Ectodermal cell (in vitro differentiated cells): ENCODE measurements around the gene PIAS4.

Experiments
- H3K27ac ChIP-seq: 2 replicates; pipeline ENCODE4 v1.7.0; 2013; ENCODE audit warnings: mild to moderate bottlenecking, low read depth, low read length; ENCODE audit not compliant: insufficient read depth, poor library complexity, severe bottlenecking
- H3K27me3 ChIP-seq: 2 replicates; pipeline ENCODE4 v1.7.0; 2013; ENCODE audit warnings: mild to moderate bottlenecking, low read length; ENCODE audit not compliant: insufficient read depth, control insufficient read depth, poor library complexity, severe bottlenecking
- H3K36me3 ChIP-seq: one replicate; pipeline ENCODE4 v1.7.0; 2013; ENCODE audit warnings: low read length; ENCODE audit not compliant: control insufficient read depth, insufficient read depth
- H3K4me1 ChIP-seq: one replicate; pipeline ENCODE4 v1.7.0; 2013; ENCODE audit warnings: low read length; ENCODE audit not compliant: control insufficient read depth, insufficient read depth
- H3K4me3 ChIP-seq: 2 replicates; pipeline ENCODE4 v1.7.0; 2013; ENCODE audit warnings: low read depth, low read length, control low read depth; ENCODE audit not compliant: insufficient read depth
- H3K9me3 ChIP-seq: 2 replicates; pipeline ENCODE4 v1.7.0; 2013; ENCODE audit warnings: mild to moderate bottlenecking, low read length, moderate library complexity; ENCODE audit not compliant: control insufficient read depth
- WGBS, 2 experiments: methylation state at CpG; one replicate each; pipeline ENCODE4 v1.1.7; 2013; ENCODE audit warnings: missing lambda C conversion rate in 2 of 2; 5-methylcytosine and 5-hydroxymethylcytosine counted together

The PIAS4 gene

DNA sequence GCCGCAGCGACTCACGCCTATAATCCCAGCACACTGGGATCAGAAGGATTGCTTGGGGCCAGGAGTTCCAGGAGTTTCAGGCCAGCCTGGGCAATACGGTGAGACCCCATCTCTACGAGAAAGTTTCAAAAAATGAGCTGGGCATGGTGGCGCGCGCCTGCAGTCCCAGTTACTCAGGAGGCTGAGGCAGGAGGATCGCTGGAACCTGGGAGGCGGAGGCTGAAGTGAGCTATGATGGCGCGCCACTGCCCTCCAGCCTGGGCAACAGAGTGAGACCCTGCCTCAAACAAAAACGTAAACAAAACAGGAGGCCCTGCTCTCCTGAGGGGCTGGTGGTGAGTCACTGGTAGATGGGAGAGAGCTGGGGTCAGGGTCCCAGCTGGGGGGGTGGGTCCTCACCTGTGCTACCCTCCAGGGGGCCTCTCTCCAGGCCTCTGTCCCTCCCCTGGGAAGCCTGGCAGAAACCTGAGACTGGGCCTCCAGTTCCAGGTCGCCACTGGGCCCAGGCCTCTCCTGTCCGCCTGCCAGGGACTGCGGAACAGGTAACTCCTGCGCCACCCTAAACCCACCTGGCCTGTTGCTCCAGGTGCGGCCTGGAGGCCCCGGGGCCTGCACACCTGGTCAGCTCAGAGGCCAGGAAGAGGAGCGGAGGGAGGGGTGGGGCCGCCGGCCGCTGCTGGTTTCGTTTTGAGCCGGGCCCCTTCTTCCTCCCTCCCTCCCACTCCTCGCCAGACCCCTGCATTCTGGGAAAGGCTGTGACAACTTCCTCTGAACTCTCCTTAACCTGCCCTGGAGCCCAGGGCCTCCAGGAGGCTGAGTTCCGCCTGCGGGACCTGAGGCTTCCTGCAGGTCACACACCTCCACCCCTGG is 76.4 kb downstream of the PIAS4 start:
- H3K27me3 ChIP-seq, result no peaks in the 10 kb centered on the region
- WGBS, 2 experiments, result 85 to 86% methylated on average over 28 of the region's 28 CpGs
- H3K4me3 ChIP-seq, result no peak overlapping the region
- H3K27ac ChIP-seq, result no peak overlapping the region
- no peaks in the 10 kb centered on the region for H3K36me3 ChIP-seq
- no peaks in the 10 kb centered on the region for H3K4me1 ChIP-seq
- no peaks in the 10 kb centered on the region for H3K9me3 ChIP-seq

DNA sequence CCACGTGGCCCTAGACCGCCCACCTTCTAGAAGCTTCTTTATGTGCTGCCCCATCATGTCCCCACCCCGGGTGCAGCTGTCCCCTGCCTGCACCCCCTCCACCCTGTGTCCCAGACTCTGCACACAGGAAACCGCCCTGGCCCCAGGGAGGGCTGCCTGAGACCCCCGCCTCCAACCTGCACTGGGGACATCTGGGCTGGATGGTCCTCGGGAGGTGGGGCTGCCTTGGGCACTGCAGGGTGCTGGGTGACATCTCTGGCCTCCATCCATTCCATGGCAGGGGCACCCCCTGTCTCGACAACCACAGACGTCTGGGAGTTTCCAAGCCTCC is 77.0 kb downstream of the PIAS4 start:
- H3K4me1 ChIP-seq, result no peaks in the 10 kb centered on the region
- no peak overlapping the region for H3K27ac ChIP-seq
- no peak overlapping the region for H3K4me3 ChIP-seq
- H3K36me3 ChIP-seq, result no peaks in the 10 kb centered on the region
- H3K27me3 ChIP-seq, result no peaks in the 10 kb centered on the region
- no peaks in the 10 kb centered on the region for H3K9me3 ChIP-seq
- WGBS, 2 experiments, result 89 to 91% methylated on average over 8 of the region's 8 CpGs

DNA sequence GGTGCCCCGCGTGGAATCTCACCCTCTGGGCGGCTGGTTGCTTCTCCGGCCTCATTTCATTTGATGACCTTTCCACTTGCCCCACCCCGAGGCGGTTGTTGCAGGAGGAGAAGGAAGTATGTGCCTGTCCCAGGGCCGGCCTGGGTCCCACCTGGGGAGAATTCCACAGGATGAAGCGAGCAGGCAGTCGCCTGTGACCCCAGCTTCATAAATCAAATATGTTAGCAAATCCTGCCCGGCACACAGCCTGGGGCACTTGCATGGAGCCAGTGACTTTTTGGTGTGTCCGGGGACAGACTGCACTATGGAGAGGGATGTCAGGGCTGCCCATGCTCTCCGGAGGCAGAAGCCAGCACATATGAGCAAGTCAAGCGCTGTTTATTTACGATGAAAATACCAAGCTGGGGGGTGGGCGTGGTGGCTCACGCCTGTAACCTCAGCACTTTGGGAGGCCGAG is 78.9 kb downstream of the PIAS4 start:
- no peaks in the 10 kb centered on the region for H3K9me3 ChIP-seq
- H3K4me3 ChIP-seq, result no peak overlapping the region
- H3K36me3 ChIP-seq, result no peaks in the 10 kb centered on the region
- no peak overlapping the region for H3K27ac ChIP-seq
- 86% methylated on average over 17 of the region's 17 CpGs for WGBS, 2 experiments
- no peaks in the 10 kb centered on the region for H3K27me3 ChIP-seq
- H3K4me1 ChIP-seq, result no peaks in the 10 kb centered on the region

DNA sequence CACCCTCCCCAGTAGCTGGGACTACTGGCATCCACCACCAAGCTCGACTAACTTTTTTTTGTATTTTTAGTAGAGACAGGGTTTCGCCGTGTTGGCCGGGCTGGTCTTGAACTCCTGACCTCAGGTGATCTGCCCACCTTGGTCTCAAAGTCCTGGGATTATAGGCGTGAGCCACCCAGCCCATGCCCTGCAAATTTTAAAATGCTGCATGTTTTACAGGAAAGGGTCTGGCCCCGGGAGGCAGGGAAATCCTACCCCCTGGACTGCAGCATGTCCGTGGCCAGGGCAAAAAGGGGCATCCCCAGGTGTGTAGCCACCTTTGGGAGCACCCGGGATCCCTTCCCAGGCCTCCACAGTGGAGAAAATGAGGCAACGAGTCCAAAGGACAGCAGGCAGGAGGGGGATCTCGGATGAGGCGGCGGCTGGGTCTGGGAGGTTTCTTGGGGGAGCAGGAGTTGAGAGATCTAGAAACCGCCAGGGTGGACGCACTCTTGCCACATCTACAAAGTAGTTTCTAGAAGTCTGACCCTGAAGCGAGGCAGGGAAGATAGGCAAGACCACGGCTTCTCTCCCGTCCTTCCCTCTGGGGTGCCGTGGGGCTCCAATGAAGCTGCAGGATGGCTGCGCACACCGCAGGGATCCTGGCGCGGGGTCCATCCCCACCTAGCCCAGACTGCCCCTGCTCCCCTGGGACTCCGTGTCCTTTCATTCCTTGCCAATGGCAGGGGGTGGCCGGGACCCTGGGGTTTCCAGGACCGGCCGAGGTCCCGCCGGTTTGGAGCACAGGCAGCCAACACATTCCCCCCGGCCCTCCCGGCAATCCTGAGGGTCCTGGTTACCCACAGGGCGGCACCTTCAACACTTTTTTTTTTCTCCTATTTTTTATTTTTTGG is 80.5 kb downstream of the PIAS4 start:
- no peaks in the 10 kb centered on the region for H3K9me3 ChIP-seq
- H3K4me1 ChIP-seq, result no peaks in the 10 kb centered on the region
- WGBS, 2 experiments, result 92 to 94% methylated on average over 31 of the region's 31 CpGs
- no peaks in the 10 kb centered on the region for H3K36me3 ChIP-seq
- H3K27me3 ChIP-seq, result no peaks in the 10 kb centered on the region
- H3K4me3 ChIP-seq, result no peak overlapping the region
- H3K27ac ChIP-seq, result no peak overlapping the region

DNA sequence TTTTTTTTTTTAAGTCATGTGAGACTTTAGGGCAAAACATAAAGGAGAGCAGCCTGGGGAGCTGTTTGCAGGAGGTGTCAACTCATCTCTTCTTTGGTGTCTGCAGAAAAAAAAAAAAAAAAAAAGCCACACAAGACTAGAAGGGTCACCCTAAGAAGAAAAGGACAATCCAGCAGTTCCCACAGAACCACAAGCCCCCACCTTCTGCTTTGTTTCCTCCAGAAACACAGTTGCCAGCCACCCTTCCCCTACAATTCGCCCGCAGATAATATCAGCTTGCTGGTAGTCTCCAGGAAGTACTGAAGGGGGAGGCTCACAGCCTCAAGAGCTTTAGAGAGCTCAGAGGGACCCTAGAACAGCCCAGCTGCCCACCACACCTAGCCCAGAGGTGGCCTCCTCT is 81.4 kb downstream of the PIAS4 start:
- H3K27me3 ChIP-seq, result no peaks in the 10 kb centered on the region
- WGBS, 2 experiments, result 93 to 100% methylated on average over 2 of the region's 2 CpGs
- H3K27ac ChIP-seq, result no peak overlapping the region
- no peaks in the 10 kb centered on the region for H3K9me3 ChIP-seq
- H3K36me3 ChIP-seq, result no peaks in the 10 kb centered on the region
- H3K4me3 ChIP-seq, result no peak overlapping the region
- H3K4me1 ChIP-seq, result no peaks in the 10 kb centered on the region
